RKO (cell line): ENCODE measurements around the gene TLE6.
"Not testable (repeated sequence)": the region's sequence is repeated elsewhere in the genome, so short reads cannot be mapped to it uniquely, and the experiment has no call there.

Source experiments
- DNase-seq: peaks from one replicate; pipeline ENCODE4 v3.0.0-alpha.2; 2016; ENCODE audit warnings: low spot score

TLE6 gene

DNA sequence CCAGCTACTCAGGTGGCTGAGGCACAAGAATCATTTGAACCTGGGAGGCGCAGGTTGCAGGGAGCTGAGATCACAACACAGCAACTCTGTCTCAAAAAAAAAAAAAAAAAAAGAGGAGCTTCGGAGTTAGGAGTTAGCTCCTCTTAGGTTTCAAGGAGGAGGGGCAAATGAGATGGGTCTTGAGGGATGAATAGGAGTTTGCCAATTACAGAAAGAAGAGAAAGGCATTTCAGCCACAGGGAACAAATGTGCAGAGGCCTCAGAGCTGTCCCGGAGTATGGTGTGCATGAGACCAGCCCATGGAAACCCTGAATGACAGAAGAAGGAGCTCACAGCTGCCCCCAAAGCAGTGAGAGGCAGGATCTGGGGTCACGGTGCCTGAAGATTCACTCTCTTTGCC, 27.2 kb downstream of the TLE6 start:
- no peak for DNase-seq

DNA sequence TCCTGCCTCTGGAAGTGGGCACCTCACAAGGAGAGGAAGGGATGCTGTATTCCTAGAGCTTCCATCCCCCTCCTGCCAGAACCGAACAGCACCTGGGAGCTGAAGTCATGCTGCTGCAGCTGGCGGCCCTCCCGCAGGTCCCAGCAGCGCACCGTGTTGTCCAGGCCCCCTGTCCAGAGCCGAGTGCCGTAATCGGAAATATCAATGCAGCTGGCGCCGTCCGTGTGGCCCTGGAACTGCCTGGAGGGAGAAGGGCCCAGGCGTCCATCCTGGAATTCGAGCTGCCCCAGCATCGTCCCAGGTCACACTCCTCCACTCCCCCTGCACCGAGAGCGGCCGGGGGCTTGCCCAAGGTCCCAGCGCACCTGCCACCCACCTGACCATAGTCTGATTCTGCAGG, 28.0 kb downstream of the TLE6 start:
- DNase-seq: no peak

DNA sequence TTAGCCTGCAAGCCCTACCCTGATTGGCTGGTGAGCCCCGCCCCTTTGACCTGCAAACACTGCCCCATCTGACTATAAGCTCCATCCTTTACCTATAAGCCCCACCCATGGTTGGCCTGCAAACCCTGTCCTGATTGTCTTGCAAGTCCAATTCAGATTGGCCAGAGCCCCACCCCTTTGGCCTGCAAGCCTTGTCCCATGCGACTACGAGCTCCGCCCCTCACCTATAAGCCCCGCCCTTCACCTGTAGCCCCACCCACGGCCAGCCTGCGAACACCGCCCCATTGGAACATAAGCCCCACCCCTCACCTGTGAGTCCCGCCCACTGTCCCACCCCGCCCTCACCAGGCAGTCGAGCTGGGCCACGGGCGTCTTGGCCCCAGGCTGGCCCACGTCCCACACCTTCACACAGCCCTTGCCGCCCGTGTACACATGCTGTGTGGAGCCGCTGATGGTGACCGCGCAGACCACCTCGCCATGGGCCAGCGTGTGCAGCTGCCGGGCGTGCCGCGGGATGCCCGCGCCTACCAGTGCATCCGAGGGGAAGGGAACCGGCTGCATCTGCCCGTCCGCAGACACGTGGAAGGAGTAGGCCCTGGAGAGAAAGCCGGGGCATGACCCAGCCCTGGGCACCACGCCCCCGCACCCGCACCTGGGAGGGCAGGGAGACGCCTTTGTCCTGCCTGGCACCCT, 28.9 kb downstream of the TLE6 start:
- DNase-seq: no peak

DNA sequence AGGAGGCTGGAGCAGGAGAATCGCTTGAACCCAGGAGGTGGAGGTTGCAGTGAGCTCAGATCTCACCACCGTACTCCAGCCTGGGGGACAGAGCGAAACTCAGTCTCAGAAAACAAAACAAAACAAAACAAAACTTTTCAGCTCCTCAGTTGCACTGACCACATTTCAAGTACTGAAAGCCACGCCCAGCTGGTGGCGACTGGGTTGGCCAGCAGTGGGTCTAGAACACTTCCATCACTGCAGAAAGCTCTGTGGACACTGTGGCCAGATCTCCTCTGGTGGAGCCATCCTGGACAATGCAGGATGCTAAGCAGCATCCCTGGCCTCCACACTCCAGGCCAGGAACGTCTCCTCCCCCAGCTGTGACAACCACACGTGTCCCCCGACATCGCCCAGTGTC, 30.6 kb downstream of the TLE6 start:
- no peak for DNase-seq

DNA sequence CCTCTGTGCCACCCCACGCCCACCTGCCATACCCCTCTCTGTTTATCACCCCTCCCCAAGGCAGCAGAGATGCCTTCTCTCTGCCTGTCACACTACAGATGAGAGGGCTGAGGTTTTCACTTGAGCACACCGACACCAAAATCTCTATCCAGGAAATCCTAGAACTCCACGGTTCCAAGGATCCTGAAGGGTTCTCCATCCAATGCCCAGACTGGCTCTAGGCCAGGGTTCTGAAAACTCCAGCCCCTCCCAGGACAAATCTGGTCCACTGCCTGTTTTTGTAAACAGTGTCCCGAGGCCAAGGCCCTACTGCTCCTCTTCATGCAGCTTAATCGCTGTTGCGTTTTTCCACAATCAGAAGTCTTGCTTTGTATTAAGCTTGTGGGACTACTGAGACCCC, 31.6 kb downstream of the TLE6 start:
- DNase-seq: no peak

DNA sequence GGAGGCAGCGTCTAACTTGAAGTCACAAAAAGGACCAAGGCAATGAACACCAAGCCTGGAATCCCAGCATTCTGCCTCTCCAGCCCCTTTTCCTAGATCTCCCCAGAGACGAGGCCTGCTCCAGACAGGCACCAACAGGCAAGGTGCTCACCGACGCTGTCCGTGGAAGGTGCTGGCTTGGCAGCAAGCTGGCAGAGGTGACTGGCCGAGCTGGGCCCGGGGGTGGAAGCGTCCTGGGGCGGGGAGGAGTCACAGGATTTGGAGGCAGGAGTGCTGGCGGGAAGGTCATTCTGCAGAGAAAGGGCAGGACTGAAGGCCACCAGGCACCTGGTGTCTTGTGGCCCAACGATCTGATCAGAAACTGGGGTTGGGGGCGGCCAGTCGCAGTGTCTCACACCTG, 33.5 kb downstream of the TLE6 start:
- DNase-seq: no peak

DNA sequence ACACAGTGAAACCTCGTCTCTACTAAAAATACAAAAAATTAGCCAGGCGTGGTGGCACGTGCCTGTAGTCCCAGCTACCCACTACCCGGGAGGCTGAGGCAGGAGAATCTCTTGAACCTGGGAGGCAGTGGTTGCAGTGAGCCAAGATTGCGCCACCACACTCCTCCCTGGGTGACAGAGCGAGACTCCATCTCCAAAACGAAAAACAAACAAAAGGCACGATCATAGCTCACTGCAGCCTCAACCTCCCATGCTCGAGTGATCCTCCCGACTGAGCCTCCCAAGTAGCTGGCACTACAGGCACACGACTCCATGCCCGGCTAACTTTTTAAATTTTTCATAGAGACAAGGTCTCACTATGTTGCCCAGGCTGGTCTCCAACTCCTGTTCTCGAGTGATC, 34.7 kb downstream of the TLE6 start:
- not testable (repeated sequence) for DNase-seq

DNA sequence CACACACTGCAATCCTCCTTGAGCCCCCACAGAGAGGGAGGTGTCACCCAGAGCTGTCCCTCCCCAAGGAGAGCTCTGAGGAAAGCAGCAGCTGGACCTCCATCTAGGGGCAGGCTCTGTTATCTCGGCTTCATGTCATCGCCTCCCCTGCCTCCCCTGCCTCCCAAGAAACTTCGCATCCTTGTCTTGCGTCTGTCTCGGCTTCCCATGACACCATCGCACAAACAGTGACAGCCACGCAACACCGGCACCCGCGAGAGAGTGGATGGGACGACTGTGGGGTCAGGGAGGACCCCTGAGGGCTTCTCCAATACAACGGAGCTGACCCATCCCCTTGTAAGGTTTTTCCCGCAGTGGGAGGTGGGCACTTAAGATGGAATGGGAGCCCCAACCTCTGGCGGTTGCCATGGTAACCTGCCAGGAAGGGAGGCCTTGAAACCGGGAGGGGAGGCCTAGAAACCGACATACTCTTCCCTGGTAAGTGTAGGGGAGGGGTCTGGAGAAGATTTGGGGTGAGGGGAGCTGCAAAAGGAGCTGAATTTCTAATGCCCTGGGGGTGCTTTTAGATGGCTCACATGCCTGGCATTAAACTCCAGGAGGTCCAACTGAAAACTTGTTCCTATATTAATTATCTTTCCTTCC, 35.4 kb downstream of the TLE6 start:
- no peak for DNase-seq

DNA sequence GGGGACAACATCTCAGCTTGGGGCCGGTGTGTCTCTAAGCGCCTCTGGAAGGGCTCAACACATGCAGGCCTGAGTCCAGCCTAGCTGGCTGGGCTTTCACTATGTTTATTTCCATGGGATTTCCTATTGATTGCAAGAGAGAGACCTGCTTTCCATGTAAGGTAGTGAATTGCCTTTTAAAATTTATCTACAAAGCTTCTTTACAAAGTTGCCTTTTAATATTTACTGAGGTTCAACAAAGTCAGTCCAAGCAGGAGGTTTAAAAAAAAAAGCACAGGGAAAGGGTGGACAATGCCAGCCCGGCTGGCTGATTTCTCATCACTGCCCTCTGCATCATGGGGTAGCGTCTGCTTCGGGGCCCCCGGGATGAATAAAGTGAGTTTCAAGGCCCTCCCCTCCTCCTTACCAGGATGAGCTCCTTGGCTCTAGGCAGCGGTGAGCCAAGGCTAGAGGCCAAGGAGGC, 35.9 kb downstream of the TLE6 start:
- DNase-seq: no peak

DNA sequence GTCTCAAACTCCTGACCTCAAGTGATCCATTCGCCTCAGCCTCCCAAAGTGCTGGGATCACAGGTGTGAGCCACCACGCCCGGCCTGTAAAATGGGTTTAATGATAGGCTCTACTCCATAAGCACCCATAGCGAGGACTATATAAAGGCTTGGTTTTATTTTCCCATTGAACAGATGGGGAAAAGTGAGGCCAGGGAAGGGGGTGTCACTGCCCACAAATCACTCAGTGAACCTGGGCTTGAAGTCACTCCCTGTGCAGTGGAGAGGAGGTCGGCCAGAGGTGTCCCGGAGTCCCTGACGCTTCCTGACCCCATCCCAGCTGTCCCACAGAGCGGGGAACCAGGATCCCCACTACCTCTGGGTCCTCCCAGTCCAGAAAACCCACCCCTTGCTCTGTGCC, 36.8 kb downstream of the TLE6 start:
- DNase-seq: no peak

DNA sequence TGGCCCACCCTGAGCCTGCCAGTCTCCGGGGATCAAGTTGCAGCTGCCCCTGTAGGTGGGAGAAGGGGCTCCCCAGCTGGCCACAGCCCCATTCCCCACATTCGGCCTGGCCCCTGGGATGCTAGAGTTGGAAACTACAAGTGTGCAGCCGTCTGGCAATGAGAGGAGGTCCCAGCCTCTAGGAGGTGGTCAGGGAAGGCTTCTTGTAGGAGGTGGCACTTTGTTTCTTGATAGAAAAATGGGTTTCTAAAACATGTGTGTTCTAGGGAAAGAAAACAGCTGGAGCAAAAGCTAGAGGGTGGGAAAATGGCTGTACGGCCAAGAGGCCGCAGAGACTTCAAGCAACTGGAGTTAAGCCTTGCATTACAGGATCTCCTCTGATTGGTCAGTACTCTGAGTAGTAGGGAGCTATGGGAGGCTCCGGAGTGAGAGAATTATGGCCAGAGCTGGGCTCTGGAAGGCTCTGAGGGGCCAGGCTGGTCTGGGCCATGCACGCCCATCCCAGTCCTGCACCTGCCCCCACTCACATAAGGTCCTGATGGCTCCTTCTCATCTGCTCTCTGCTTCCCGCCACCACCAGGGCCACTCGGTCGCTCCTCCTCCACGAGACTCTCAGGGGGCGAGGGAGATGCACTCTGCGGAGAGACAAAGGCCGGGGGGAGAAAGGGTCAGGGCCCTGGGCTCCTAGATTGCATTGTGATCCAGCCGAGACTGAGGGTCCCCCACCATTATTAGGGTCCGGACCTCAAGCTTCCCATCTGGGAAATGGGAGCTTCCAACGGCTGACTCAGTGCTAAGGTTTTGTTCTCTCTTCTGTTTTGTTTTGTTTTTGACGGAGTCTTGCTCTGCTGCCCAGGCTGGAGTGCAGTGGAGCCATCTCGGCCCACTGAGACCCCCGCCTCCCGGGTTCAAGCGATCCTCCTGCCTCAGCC, 38.0 kb downstream of the TLE6 start:
- no peak for DNase-seq

DNA sequence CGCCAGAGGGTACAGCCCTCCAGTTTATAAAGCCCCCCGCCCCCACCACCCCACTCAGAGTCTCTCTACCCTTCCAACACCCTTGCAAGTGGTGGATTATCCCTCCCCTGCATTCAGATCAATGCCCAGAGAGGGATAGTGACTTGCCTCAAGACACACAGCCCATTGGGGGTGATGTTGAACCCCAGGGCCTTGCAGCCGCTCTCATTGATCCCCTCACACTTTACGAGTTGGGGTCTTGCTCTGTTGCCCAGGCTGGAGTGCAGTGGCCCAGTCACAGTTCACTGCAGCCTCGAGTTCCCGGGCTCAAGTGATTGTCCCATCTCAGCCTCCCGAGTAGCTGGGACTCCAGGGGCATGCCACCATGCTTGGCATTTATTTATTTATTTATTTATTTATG, 40.6 kb downstream of the TLE6 start:
- DNase-seq: no peak

DNA sequence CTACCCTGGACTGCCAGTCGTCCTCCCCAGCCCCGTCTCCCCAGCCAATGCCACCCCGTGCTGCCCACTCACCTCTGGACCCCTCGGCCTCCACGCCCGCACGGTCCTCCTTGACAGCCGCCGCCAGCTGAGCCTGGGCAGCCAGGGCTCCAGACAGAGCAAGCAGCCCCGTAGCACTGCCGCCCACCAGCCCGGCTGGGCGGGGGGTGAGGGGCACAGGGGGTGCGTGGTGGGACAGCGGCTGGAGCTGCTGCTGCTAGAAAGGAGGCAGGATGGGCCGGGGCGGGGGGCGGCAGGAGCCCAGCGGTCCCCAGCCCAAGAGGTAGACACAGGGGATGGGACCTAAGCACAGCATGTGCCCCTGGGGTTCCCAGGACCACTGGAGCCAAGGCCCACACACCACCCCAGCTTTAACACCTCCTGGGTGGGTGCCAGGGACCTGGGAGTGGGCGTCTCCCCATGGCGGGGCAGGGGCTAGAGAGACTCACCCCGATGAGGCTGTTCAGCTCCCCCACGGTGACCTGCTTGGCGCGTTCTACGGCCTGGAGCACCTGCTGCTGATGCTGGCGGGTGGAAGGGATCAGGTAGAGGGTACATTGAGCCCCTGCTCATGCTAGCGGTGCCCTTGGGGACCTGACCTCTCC, 42.0 kb downstream of the TLE6 start:
- DNase-seq: no peak

DNA sequence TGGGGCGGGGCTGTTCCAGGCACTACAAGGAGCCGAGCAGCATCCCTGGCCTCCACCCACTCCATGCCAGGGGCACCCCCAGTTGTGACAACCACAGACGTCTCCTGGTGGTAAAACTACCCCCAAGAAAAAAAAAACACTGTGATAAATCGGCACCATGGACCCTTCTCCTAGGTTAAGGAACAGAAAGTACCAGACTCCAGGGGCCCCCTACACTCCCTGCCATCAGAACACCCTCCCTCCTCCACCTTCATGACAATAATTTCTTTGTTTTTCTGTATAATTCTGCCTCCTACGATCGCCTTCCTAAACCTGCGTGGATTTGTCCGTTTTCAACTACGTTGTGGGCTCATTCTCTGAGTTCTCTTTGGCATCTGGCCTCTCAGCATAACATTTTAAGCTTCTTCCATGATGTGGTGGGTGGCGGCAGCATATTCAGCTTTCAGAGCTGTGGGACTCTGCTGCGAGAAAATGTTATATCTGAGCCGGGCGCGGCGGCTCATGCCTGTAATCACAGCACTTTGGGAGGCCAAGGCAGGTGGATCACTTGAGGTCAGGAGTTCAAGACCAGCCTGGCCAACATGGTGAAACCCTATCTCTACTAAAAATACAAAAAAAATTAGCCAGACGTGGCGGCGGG, 43.1 kb downstream of the TLE6 start:
- DNase-seq: no peak

DNA sequence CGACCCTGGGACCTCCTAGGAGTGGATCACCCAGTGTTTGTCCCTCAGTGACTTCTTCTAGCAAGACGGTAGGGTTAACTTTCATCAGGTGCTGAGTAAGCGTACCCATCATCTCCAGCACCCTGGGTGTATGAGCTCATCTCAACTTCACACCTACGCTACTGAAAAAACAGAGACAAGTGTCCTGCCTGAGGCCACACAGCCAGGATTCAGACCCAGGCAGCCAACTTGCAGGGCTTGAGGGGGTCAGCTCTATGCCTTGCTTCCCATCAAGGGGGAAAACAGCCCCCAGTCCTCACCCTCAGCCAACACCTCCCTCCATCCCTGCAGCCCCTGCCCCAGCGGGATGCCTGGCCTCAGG, 47.1 kb downstream of the TLE6 start:
- no peak for DNase-seq

DNA sequence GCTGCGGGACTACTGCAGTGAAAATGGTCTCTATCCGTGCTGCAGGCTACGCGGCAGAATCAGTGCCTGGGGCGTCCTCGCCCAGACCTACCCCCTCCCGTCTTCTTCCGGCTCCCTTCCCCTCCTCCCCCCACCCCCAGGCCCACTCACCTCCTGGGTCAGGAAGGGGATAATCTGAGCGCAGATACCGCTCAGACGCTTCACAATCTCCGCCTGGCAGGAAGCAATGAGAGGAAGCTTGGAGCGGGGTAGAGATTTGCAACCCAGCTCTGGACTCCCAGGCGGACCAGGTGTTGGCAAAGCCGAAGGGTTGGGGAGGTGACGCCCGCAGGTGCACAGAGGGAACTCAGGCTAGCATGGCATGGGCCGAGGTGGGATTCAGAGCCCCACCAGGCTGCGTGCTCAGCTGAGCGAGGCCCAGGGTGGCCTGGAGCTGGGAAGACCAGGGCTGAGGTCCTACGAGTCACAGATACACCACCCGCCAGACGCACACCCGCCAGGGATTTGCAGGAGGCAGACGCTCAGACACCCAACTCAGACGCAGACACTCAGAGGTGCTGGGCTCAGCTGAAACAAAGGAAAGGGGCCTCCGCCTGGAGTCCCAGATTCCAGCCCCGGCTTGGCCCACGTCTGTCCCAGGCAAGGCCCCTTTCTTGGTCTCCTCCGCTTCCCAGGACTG, 47.6 kb downstream of the TLE6 start:
- DNase-seq: no peak

DNA sequence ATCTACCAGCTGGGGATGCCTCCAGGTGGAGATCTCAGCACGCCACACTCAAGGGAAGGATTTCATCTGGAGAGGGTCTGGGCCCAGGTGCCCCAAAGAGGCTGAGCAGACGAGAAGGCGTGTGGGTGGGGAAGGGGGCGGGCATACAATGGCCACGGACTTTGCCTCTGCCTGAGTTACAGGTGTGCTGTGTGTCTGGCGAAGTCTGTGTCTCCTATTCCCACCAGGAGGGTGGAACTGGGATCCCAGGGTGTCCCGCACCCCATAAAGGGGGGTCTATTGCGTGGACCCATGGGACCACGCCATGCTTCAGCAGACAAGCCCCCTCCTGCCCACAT, 48.2 kb downstream of the TLE6 start:
- no peak for DNase-seq

DNA sequence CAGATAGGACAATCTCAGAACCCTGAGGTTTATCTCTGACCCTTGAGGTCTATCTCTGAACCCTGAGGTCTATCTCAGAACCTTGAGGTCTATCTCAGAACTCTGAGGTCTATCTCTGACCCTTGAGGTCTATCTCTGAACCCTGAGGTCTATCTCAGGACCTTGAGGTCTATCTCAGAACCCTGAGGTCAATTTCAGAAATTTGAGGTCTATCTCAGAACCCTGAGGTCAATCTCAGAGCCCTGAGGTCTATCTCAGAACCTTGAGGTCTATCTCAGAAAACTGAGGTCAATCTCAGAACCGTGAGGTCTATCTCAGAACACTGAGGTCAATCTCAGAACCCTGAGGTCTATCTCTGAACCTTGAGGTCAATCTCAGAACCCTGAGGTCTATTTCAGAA, 49.4 kb downstream of the TLE6 start:
- DNase-seq: no peak

DNA sequence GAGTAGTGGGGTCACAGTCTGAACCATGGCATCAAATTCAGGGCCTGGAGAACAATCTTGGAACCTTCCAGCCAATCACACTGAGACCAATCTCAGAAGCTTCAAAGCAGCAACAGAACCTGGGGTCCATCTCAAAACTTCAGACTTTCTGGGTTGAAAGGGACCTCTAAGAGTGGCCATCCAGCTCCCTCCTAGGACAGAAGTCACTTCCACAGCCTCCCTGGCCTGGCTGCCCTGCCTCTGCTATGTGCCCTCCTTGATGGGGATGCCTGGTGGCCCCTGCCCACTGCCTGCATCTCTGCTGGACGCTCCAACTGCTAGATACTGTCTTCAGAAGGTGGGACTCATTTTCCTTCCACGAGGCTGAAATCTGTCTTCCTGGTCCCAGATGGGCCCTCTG, 49.9 kb downstream of the TLE6 start:
- DNase-seq: no peak

DNA sequence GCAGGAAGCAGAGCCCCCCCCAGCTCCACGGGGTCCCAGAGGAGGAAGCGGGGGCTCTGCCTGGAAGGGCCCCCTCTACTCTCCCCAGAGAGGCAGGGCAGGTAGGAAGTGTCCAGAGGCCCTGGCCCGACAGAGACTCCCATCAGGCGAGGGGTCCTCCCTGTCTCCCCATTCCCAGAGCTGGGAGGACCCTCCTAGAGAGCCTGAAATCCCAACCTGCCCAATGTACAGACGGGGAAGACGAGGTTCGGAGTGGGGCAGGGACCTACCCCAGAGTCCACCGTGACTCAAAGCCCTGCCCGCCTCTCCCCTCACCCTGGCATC, 50.6 kb downstream of the TLE6 start:
- DNase-seq: no peak

DNA sequence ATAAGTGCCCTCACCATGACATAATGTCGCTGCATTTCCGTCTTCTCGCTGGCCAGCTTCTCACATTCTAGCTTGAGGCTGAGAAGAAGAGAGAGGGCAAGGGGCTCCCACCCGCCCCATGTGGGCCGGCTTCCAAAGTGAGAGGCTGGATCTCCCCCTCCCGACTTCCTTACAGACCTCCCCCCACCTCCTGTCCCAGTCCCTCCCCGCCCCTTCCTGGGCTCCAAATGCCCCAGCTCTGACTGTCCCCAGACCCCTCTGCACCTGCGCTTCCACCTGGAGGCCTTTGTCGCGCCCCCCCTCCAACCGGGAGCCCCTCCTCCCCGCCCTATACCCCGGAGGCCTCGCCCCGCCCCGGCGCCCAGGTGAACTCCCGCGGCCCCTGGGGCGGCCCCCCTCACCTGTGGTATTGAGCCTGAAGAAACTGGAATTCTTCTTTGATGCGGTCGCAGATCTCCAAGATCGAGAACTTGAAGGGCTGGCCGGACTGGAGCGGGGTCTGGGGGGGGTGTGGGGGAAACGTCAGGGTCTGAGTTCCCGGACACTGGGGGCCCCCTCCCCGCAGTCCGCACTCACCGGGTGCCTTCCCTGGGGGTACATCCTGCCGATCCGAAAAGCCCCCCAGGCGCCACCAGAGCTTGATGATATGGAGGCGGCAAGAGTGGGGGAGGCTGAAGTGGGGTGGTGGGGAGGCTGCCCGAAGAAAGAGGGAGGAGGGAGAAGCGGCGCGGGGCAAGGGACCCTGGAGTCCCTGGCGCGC, 51.1 kb downstream of the TLE6 start:
- DNase-seq: no peak
